Kidney tubule cell (primary cell): Measurements from ENCODE around the gene PPP2R3A.
"Not testable (repeated sequence)": the region's sequence is repeated elsewhere in the genome, so short reads cannot be mapped to it uniquely, and the experiment has no call there.

Experiments
- DNase-seq: peaks from one replicate; pipeline ENCODE4 v3.0.0-alpha.2; 2018; ENCODE audit warnings: low spot score

The PPP2R3A gene

GRCh38 chr3:136083641-136084382 lies 118.3 kb downstream of the PPP2R3A start:
- not testable (repeated sequence) for DNase-seq

GRCh38 chr3:136085067-136085466 lies 119.5 kb downstream of the PPP2R3A start:
- peak; percentile 4 for DNase-seq

GRCh38 chr3:136093771-136094170 lies 128.2 kb downstream of the PPP2R3A start:
- no peak for DNase-seq

- no peak for DNase-seq
Observed at GRCh38 chr3:136105044-136105443, 139.5 kb downstream of the PPP2R3A start.

GRCh38 chr3:136106101-136106500 lies 140.6 kb downstream of the PPP2R3A start:
- no peak for DNase-seq

- no peak for DNase-seq
Observed at GRCh38 chr3:136109499-136109898, 144.0 kb downstream of the PPP2R3A start.

- no peak for DNase-seq
Observed at GRCh38 chr3:136110481-136110880, 145.0 kb downstream of the PPP2R3A start.

- DNase-seq, result no peak
Observed at GRCh38 chr3:136114421-136114820, 148.9 kb downstream of the PPP2R3A start.

- not testable (repeated sequence) for DNase-seq
Observed at GRCh38 chr3:136119332-136119731, 153.8 kb downstream of the PPP2R3A start.

GRCh38 chr3:136119783-136120182 lies 154.3 kb downstream of the PPP2R3A start:
- not testable (repeated sequence) for DNase-seq

GRCh38 chr3:136120373-136121348 lies 155.1 kb downstream of the PPP2R3A start:
- DNase-seq, result peak; percentile 30

- no peak for DNase-seq
Observed at GRCh38 chr3:136122006-136122405, 156.5 kb downstream of the PPP2R3A start.

- not testable (repeated sequence) for DNase-seq
Observed at GRCh38 chr3:136131647-136132046, 166.1 kb downstream of the PPP2R3A start.

- no peak for DNase-seq
Observed at GRCh38 chr3:136134091-136134490, 168.6 kb downstream of the PPP2R3A start.

GRCh38 chr3:136135039-136135802 lies 169.7 kb downstream of the PPP2R3A start:
- no peak for DNase-seq

GRCh38 chr3:136136454-136136853 lies 170.9 kb downstream of the PPP2R3A start:
- DNase-seq, result no peak

GRCh38 chr3:136141291-136141785 lies 175.8 kb downstream of the PPP2R3A start:
- peak; percentile 34 for DNase-seq

- peak; percentile 57 for DNase-seq
Observed at GRCh38 chr3:136141891-136142290, 176.4 kb downstream of the PPP2R3A start.

- DNase-seq, result peak; percentile 96
Observed at GRCh38 chr3:136142592-136142991, 177.1 kb downstream of the PPP2R3A start.

GRCh38 chr3:136144397-136144796 lies 178.9 kb downstream of the PPP2R3A start:
- not testable (repeated sequence) for DNase-seq

GRCh38 chr3:136146981-136147729 lies 181.6 kb downstream of the PPP2R3A start:
- DNase-seq, result peak; percentile 57
